Endothelial cell of umbilical vein (primary cell): ENCODE data around the gene SRCAP. TPM values are rescaled to one million over a fixed set of nuclear protein-coding genes. Genes with fewer than 3 reads are reported as not detected.
A peak's percentile ranks its signal among the peaks of the same experiment; 100 is the strongest.

Experiments used
- BruUV-seq: library from RNA; stranded (reverse); fragments of 400-500 nt; replicated peaks from 2 replicates; lab custom pipeline; 2021; lab: Mats Ljungman, UMichigan
- CTCF ChIA-PET: fragments of 300-600, 350-600 bp; sonication (Branson Sonifier 250); formaldehyde crosslinking; loops from one replicate; lab custom pipeline; 2021; ENCODE audit warnings: antibody characterized with exemption, inconsistent platforms; lab: Charles Lee
- POLR2A ChIA-PET: fragments of 300-600, 350-600 bp; sonication (Branson Sonifier 250); formaldehyde crosslinking; loops from one replicate; lab custom pipeline; 2021; ENCODE audit warnings: antibody characterized with exemption, inconsistent platforms; lab: Charles Lee
- DNase-seq: peaks from one replicate; pipeline ENCODE4 v3.0.0-alpha.2; 2011; ENCODE audit warnings: low read depth, low spot score
- FAIRE-seq: peaks from 2 replicates; lab custom pipeline; 2011; peaks lifted over from hg19 to GRCh38; lab: Jason Lieb, UNC
- H2AFZ ChIP-seq: 2 replicates; pipeline ENCODE4 v1.6.0; 2012; ENCODE audit warnings: low read depth, low read length, control low read depth, inconsistent platforms
- H3K27ac ChIP-seq: 2 replicates; pipeline ENCODE4 v1.5.1; 2011; ENCODE audit warnings: low read depth, mild to moderate bottlenecking, control low read depth, low read length, moderate library complexity; ENCODE audit not compliant: insufficient read depth
- H3K27me3 ChIP-seq, 2 experiments: 2 replicates each; pipeline versions ENCODE4 v1.6.0 to v1.6.1; 2011; ENCODE audit warnings: low read length in 2 of 2, mixed read lengths in 1 of 2; ENCODE audit not compliant: control insufficient read depth in 2 of 2, insufficient read depth in 2 of 2
- H3K36me3 ChIP-seq, 2 experiments: 2 replicates in 1 of 2; 3 replicates in 1 of 2; pipeline ENCODE4 v1.5.1; 2011; ENCODE audit warnings: low read length in 2 of 2, mild to moderate bottlenecking in 1 of 2, moderate library complexity in 1 of 2; ENCODE audit not compliant: control insufficient read depth in 2 of 2, insufficient read depth in 2 of 2; ENCODE audit errors: extremely low read depth in 1 of 2
- H3K4me1 ChIP-seq: 3 replicates; pipeline ENCODE4 v1.5.1; 2011; ENCODE audit warnings: mild to moderate bottlenecking, low read length; ENCODE audit not compliant: control insufficient read depth, insufficient read depth; ENCODE audit errors: extremely low read depth
- H3K4me2 ChIP-seq: 2 replicates; pipeline ENCODE4 v1.6.1; 2011; ENCODE audit warnings: low read length, control low read depth, mixed read lengths; ENCODE audit not compliant: insufficient read depth
- H3K4me3 ChIP-seq, 3 experiments: fragments of 200-600 bp in 1 of 3; sonication (generic), shearing (Covaris generic) in 1 of 3; replicated peaks in 1 of 3; 2 replicates each; pipeline ENCODE4 v1.5.1; 2011 to 2016; ENCODE audit warnings: control low read depth in 3 of 3, low read length in 3 of 3, mild to moderate bottlenecking in 2 of 3, inconsistent platforms in 1 of 3, low read depth in 1 of 3, moderate library complexity in 1 of 3; ENCODE audit not compliant: insufficient read depth in 1 of 3
- H3K79me2 ChIP-seq: 2 replicates; pipeline ENCODE4 v1.6.0; 2012; ENCODE audit warnings: low read length, inconsistent platforms; ENCODE audit not compliant: control insufficient read depth, insufficient read depth
- H3K9ac ChIP-seq: replicated peaks from 2 replicates; pipeline ENCODE3; 2011; ENCODE audit warnings: low read length, control low read depth; ENCODE audit not compliant: insufficient read depth; ENCODE audit errors: extremely low read depth
- H3K9me1 ChIP-seq: replicated peaks from 3 replicates; pipeline ENCODE4 v1.6.0; 2011; ENCODE audit warnings: mild to moderate bottlenecking, low read length; ENCODE audit not compliant: control insufficient read depth, insufficient read depth; ENCODE audit errors: extremely low read depth
- H3K9me3 ChIP-seq: replicated peaks from 2 replicates; pipeline ENCODE4 v1.5.1; 2012; ENCODE audit warnings: low read length, inconsistent platforms; ENCODE audit not compliant: control insufficient read depth, insufficient read depth
- H4K20me1 ChIP-seq: replicated peaks from 2 replicates; pipeline ENCODE3; 2011; ENCODE audit warnings: mild to moderate bottlenecking, low read length; ENCODE audit not compliant: control insufficient read depth, insufficient read depth; ENCODE audit errors: extremely low read depth
- CTCF ChIP-seq, 2 donors: IDR thresholded peaks; 1 replicate in 1 of 2; 2 replicates in 1 of 2; pipeline ENCODE4 v1.5.1; 2011; ENCODE audit warnings: low read length in 2 of 2, mild to moderate bottlenecking in 2 of 2, moderate library complexity in 2 of 2, control low read depth in 1 of 2, inconsistent platforms in 1 of 2, low read depth in 1 of 2; ENCODE audit not compliant: insufficient read depth in 1 of 2; ENCODE audit errors: extremely low read depth in 1 of 2
- EZH2 ChIP-seq: IDR thresholded peaks from 2 replicates; pipeline ENCODE4 v1.6.1; 2012; ENCODE audit warnings: borderline replicate concordance, low read depth, mild to moderate bottlenecking, moderate library complexity, low read length, inconsistent platforms; ENCODE audit not compliant: severe bottlenecking
- FOS ChIP-seq: IDR thresholded peaks from 2 replicates; pipeline ENCODE4 v1.6.1; 2011; ENCODE audit warnings: mild to moderate bottlenecking, low read length, moderate library complexity, borderline replicate concordance; ENCODE audit not compliant: insufficient read depth
- GATA2 ChIP-seq: IDR thresholded peaks from 2 replicates; pipeline ENCODE4 v1.7.0; 2011; ENCODE audit warnings: low read depth, mild to moderate bottlenecking, moderate library complexity, mixed read lengths, low read length; ENCODE audit not compliant: insufficient read length, insufficient read depth
- JUN ChIP-seq: IDR thresholded peaks from 2 replicates; pipeline ENCODE4 v1.6.1; 2011; ENCODE audit warnings: borderline replicate concordance, low read depth; ENCODE audit not compliant: insufficient read length, insufficient read depth
- MYC ChIP-seq: IDR thresholded peaks from one replicate; pipeline ENCODE4 v1.6.1; 2011; ENCODE audit warnings: mild to moderate bottlenecking, low read depth, low read length
- POLR2A ChIP-seq: IDR thresholded peaks from 2 replicates; pipeline ENCODE4 v1.6.1; 2012; ENCODE audit warnings: low read depth, mild to moderate bottlenecking, control low read depth, low read length
- POLR2AphosphoS5 ChIP-seq: IDR thresholded peaks from 2 replicates; pipeline ENCODE4 v1.6.1; 2012; ENCODE audit warnings: low read depth, mild to moderate bottlenecking, control low read depth, low read length, moderate library complexity; ENCODE audit not compliant: insufficient read depth
- dilution Hi-C: fragments of 300-500 bp; cut with MboI; formaldehyde crosslinking; loops from one replicate; pipeline ENCODE4 v1.15.0; 2019; ENCODE audit warnings: low sequenced_read_pairs; ENCODE audit not compliant: extremely low pct_ligation_motif_present
- intact Hi-C: fragments of 100-400 bp; cut with micrococcal nuclease; formaldehyde crosslinking; loops from one replicate; pipeline ENCODE4 v1.10.0; 2022
- polyA plus RNA-seq, 4 experiments: library from polyadenylated mRNA; depleted of rRNA in 3 of 4; stranded (reverse) in 3 of 4; unstranded in 1 of 4; fragments of >200 nt; gene quantifications; 2 replicates each; pipeline versions ENCODE4 v1.2.1 to v1.2.3, GENCODE V29; 2011 to 2012; ENCODE audit warnings: missing spikeins in 1 of 4
- total RNA-seq: library from RNA; stranded (reverse); gene quantifications from 2 replicates; pipeline ENCODE4 v1.2.3, GENCODE V29; 2021
- TF ChIP-seq, protein P1 (sequence below): IDR thresholded peaks from 2 replicates; pipeline ENCODE4 v1.6.1; 2011; ENCODE audit not compliant: insufficient read depth, insufficient read length

SRCAP gene
- total and polyA plus RNA-seq, 2 donors (not counting 3 experiments of a cell fraction or from before 2014, with no cell fraction given): 11.0 to 77.7 TPM

- Histone ChIP-seq H3K79me2 (peaks cover 17% of the 10 kb centered on the region), H3K4me2 (no peak overlapping the region), H3K9me1 (no peaks in the 10 kb centered on the region), H4K20me1 (no peaks in the 10 kb centered on the region), H3K4me3 (no peak overlapping the region), H3K4me1 (peaks cover 10% of the 10 kb centered on the region), H3K27ac (no peak overlapping the region), H3K9ac (no peak overlapping the region), H3K36me3 (peaks cover 4 to 10% of the 10 kb centered on the region in 2 experiments), H3K9me3 (no peaks in the 10 kb centered on the region), H2AFZ (no peak overlapping the region), H3K27me3 (no peaks in the 10 kb centered on the region)
- POLR2A ChIA-PET: no interaction called here
- FAIRE-seq (no peak), DNase-seq (peak; percentile 21)
- dilution Hi-C loops (no loop called here), intact Hi-C loops (loop anchor here (5.0 kb wide), 1 partner anchor 49 kb away; the partner anchor contains the start of gene SRCAP)
- CTCF ChIA-PET: interaction anchor here (1.2 kb wide), 1 partner anchor 13 kb away, joined by 4 read pairs; no protein-coding TSS in a partner anchor
- no peak for TF ChIP-seq CTCF (IDR thresholded peaks at IDR 0.05; ENCODE audit: extremely low read depth in 1 of 2, insufficient read depth in 1 of 2, low read depth in 1 of 2, low read length in 2 of 2)
- TF ChIP-seq GATA2: no peak
- TF ChIP-seq JUN: no peak
- TF ChIP-seq, protein P1, sequence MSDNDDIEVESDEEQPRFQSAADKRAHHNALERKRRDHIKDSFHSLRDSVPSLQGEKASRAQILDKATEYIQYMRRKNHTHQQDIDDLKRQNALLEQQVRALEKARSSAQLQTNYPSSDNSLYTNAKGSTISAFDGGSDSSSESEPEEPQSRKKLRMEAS: no peak
- no peak for TF ChIP-seq POLR2AphosphoS5
- no peak for TF ChIP-seq EZH2
- TF ChIP-seq POLR2A: no peak
- no peak for TF ChIP-seq FOS
- TF ChIP-seq MYC: no peak
- no TSS peak for BruUV-seq
Measured at GRCh38 chr16:30746638-30747175, 47.7 kb downstream of the SRCAP start.
